Measurements from ENCODE around the gene CLEC3A.

GRCh38 chr16:77995843-77996455 lies 26.4 kb upstream of the CLEC3A start:
- TF ChIP-seq TCF12 (IDR thresholded peaks at IDR 0.05; ENCODE audit: low read depth), result no peak
- no peak for TF ChIP-seq MAX (IDR thresholded peaks at IDR 0.05)
- TF ChIP-seq ZBTB7A (IDR thresholded peaks at IDR 0.05; ENCODE audit: low read depth), result no peak
- TF ChIP-seq EGR1 (IDR thresholded peaks at IDR 0.05), result no peak
- TF ChIP-seq CEBPB (IDR thresholded peaks at IDR 0.05), result no peak
- no peak for TF ChIP-seq EP300 (IDR thresholded peaks at IDR 0.05; ENCODE audit: borderline replicate concordance)
- TF ChIP-seq, protein P1, sequence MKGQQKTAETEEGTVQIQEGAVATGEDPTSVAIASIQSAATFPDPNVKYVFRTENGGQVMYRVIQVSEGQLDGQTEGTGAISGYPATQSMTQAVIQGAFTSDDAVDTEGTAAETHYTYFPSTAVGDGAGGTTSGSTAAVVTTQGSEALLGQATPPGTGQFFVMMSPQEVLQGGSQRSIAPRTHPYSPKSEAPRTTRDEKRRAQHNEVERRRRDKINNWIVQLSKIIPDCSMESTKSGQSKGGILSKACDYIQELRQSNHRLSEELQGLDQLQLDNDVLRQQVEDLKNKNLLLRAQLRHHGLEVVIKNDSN (IDR thresholded peaks at IDR 0.05), result no peak

Measured in Ishikawa (cell line).